BJ (cell line): ENCODE measurements around the gene EXOSC2. TPM values are rescaled to one million over a fixed set of nuclear protein-coding genes. Genes with fewer than 3 reads are reported as not detected.

Experiments
- CTCF ChIA-PET: fragments of 350-600 bp; formaldehyde crosslinking; extraction: SDS; loops from one replicate; lab custom pipeline; 2021; ENCODE audit warnings: antibody characterized with exemption, inconsistent platforms; lab: Yijun Ruan, JAX
- POLR2A ChIA-PET: fragments of 300-600 bp; sonication (Branson Sonifier 250); formaldehyde crosslinking; extraction: SDS; loops from one replicate; lab custom pipeline; 2021; ENCODE audit warnings: antibody characterized with exemption; lab: Charles Lee
- DNase-seq: peaks from one replicate; pipeline ENCODE4 v3.0.0-alpha.2; 2011; ENCODE audit warnings: low read depth
- H3K27me3 ChIP-seq: 2 replicates; pipeline ENCODE4 v1.6.0; 2011; ENCODE audit warnings: low read length; ENCODE audit not compliant: control insufficient read depth, insufficient read depth
- H3K36me3 ChIP-seq: 2 replicates; pipeline ENCODE4 v1.5.1; 2011; ENCODE audit warnings: low read length; ENCODE audit not compliant: control insufficient read depth, insufficient read depth
- H3K4me3 ChIP-seq: 2 replicates; pipeline ENCODE4 v1.5.1; 2011; ENCODE audit warnings: low read depth, mild to moderate bottlenecking, control low read depth, low read length
- polyA plus RNA-seq: library from polyadenylated mRNA; depleted of rRNA; stranded (reverse); fragments of >200 nt; gene quantifications from 2 replicates; pipeline ENCODE4 v1.2.3, GENCODE V29; 2011
- TF ChIP-seq, protein P1 (sequence below): IDR thresholded peaks from 2 replicates; pipeline ENCODE4 v1.5.1; 2011; ENCODE audit warnings: low read depth, mild to moderate bottlenecking, control low read depth, inconsistent platforms, low read length, moderate library complexity; ENCODE audit not compliant: insufficient read depth

EXOSC2 gene
- polyA plus RNA-seq, 1 experiment, result 19.8 TPM

DNA sequence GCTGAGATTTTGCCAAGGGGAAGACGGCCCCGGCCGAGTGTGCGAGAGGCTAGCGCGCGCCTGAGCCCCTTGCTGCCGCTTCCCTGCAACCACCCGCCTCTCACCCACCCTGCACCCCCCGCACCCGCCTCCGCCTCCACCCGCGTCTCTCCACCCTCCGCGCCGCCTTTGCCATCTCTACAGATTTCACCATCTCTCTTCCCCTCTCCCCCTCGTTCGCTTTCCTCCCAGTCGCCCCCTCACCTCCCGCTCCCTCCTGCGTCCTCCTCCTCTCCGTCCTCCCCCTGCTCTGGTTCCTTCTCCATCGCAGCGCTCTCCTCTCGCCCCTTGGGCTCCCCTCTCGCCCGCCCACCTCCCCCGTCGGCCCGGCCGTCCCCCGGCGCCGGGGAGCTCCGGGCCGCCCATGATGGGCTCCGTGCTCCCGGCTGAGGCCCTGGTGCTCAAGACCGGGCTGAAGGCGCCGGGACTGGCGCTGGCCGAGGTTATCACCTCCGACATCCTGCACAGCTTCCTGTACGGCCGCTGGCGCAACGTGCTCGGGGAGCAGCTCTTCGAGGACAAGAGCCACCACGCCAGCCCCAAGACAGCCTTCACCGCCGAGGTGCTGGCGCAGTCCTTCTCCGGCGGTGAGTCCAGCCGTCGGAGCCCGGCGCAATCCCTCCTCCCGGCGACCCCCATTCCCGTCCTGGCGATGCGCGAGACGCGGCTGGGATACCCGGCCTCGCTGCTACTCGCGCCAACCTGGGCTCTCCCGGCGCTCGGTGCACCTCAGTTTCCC lies 29.1 kb upstream of the EXOSC2 start, which contains the start of gene PRDM12:
TSS of gene PRDM12 (plus strand) at position 344 of the 778 bp plus-strand sequence. CDS start at position 404, 60 bp downstream.
- ChIA-PET POLR2A (no interaction called here), CTCF (no interaction called here)
- no peak for DNase-seq
- Histone ChIP-seq H3K4me3 (no peak within 1 kb of the TSS), H3K36me3 (no peaks in the 10 kb centered on the region), H3K27me3 (peaks cover 70% of the 10 kb centered on the region)
- TF ChIP-seq, protein P1, sequence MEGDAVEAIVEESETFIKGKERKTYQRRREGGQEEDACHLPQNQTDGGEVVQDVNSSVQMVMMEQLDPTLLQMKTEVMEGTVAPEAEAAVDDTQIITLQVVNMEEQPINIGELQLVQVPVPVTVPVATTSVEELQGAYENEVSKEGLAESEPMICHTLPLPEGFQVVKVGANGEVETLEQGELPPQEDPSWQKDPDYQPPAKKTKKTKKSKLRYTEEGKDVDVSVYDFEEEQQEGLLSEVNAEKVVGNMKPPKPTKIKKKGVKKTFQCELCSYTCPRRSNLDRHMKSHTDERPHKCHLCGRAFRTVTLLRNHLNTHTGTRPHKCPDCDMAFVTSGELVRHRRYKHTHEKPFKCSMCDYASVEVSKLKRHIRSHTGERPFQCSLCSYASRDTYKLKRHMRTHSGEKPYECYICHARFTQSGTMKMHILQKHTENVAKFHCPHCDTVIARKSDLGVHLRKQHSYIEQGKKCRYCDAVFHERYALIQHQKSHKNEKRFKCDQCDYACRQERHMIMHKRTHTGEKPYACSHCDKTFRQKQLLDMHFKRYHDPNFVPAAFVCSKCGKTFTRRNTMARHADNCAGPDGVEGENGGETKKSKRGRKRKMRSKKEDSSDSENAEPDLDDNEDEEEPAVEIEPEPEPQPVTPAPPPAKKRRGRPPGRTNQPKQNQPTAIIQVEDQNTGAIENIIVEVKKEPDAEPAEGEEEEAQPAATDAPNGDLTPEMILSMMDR, result no peak

DNA sequence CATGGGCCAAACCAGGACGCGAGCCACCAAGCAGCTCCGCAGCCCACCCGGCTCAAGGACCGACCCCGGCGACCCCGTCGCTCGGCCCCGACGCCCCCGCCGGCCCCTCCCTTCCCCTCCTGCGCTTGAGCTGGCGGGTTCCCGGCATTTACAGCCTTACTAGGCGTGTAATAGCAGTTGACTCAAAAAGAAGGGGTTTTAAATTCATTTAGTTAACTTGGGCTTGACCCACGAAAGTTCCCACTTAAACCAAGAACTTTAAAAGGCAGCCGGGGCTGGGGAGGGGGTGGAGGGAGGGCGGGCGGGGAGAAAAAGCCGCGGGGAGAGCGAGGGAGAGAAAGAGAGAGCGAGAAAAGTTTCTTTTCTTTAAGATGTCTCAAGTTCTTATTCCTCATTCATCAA lies 28.6 kb upstream of the EXOSC2 start:
- Histone ChIP-seq H3K36me3 (no peaks in the 10 kb centered on the region), H3K4me3 (no peak overlapping the region), H3K27me3 (peaks cover 70% of the 10 kb centered on the region)
- ChIA-PET CTCF (interaction anchor here (1.1 kb wide), 1 partner anchor 19 kb away, joined by 4 read pairs; no protein-coding TSS in a partner anchor), POLR2A (no interaction called here)
- TF ChIP-seq, protein P1, result no peak
- DNase-seq, result no peak

GRCh38 chr9:130665431-130666392 lies 27.9 kb upstream of the EXOSC2 start:
- ChIA-PET CTCF (interaction anchor here (0.8 to 1.1 kb wide), 2 partner anchors 18 to 214 kb away, joined by 3 to 4 read pairs; no protein-coding TSS in a partner anchor), POLR2A (no interaction called here)
- H3K27me3 ChIP-seq, result peaks cover 66% of the 10 kb centered on the region
- no peak overlapping the region for H3K4me3 ChIP-seq
- no peak for DNase-seq
- TF ChIP-seq, protein P1, result no peak
- no peaks in the 10 kb centered on the region for H3K36me3 ChIP-seq

DNA sequence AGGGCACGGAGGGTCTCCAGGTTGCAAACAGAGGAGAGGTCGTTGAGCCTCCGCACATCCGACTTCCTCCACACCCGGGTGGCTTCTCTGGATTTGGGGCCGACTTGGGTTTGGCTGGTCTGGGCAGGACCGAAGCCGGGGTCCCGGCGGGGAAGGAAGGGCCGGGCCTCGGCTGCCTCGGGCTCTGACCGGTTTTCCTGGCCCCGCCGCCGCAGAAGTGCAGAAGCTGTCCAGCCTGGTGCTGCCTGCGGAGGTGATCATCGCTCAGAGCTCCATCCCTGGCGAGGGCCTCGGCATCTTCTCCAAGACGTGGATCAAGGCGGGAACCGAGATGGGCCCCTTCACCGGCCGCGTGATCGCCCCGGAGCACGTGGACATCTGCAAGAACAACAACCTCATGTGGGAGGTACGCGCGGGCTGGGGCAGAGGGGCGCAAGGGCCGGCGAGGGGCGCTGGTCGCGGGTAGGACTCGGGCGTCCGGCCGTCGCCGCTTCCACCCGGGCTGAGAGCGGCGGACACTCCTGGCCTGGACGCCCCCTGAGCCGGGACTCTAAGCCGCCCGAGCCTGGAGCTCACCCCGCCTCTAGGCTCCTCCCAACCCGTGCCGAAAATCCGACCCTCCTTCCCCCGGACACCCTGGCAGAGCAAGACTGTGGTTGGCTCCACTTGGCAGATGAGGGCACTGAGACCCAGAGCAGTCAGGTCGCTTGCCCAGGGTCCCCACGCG lies 27.0 kb upstream of the EXOSC2 start:
- ChIA-PET CTCF (no interaction called here), POLR2A (no interaction called here)
- Histone ChIP-seq H3K4me3 (no peak overlapping the region), H3K36me3 (no peaks in the 10 kb centered on the region), H3K27me3 (peaks cover 61% of the 10 kb centered on the region)
- DNase-seq, result no peak
- TF ChIP-seq, protein P1, result no peak
